Measurements from ENCODE around the gene KIF22.
"Not testable (repeated sequence)": the region's sequence is repeated elsewhere in the genome, so short reads cannot be mapped to it uniquely, and the experiment has no call there.

The KIF22 gene

DNA sequence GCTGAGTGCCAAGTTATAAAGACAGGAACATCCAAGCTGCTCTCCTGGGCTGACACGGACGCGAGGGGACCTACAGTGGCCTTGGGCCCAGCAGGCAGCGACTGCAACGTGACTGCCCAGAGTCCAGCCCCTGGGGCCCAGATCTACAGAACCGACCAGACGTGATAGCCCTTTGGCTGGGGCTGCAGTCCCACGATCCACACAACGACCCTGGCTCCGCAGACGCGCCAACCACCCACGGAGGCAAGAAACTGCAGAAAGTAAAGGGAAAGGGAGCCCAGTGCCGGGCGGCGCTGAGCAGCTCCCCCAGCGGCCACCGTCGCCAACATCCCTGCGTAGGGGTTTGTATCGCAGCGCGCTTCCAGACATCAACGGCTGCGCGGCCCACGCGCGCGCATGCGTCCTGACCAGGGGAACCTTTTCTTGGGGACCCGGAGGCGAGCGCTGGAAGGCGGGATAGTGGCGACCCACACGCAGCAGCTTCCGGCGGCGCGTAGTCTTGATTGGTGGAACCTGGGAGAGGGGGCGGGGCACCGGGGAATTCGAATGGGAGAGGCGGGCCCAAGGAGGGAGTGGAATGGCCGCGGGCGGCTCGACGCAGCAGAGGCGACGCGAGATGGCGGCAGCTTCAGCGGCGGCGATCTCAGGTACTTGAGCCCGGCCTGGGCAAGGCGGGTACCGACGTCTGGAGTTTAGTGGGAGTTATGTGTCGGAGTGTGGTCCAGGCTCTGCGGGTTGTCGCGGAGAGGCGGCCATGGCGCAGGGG is at the start of gene KIF22:
TSS of gene KIF22 (plus strand) at position 569 of the 766 bp plus-strand sequence. CDS start at position 578, 9 bp downstream.
- DNase-seq = peak; percentile 98

DNA sequence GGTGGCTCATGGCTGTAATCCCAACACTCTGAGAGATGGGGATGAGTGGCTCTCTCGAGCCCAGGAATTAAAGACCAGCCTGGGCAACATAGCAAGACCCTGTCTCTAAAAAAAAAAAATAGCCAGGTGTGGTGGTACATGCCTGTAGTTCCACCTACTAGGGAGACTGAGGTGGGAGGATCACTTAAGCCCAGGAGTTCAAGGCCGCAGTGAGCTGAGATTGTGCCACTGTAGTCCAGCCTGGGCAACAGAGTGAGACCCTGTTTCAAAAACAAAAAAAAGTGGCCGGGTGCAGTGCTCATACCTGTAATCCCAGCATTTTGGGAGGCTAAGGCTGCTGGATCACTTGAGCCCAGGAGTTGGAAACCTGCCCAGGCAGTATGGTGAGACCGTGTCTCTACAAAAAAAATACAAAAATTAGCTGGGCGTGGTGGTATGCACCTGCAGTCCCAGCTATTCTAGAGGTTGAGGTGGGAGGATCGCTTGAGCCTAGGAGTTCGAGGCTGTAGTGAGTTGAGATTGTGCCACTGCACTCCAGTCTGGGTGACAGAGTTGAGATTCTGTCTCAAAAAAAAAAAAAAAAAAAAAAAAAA is 47.8 kb upstream of the KIF22 start:
- no peak for DNase-seq

DNA sequence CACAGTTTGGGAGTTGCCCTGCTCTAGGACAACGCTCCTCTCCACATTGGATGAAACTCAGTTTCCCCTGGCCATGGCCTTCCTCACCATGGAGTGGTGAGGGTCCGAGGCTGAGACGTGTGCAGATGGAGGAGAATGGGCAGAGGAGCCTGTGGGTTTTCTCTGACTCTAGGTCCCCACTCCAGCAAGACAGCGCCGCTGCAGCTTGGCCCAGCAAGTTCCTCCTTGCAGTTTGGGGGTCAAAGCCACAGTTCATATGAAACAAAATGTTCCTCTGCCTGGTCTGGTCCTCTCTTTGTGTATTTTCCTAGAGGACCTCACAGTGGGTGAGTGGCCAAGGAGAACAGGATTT is 47.1 kb upstream of the KIF22 start:
- no peak for DNase-seq

DNA sequence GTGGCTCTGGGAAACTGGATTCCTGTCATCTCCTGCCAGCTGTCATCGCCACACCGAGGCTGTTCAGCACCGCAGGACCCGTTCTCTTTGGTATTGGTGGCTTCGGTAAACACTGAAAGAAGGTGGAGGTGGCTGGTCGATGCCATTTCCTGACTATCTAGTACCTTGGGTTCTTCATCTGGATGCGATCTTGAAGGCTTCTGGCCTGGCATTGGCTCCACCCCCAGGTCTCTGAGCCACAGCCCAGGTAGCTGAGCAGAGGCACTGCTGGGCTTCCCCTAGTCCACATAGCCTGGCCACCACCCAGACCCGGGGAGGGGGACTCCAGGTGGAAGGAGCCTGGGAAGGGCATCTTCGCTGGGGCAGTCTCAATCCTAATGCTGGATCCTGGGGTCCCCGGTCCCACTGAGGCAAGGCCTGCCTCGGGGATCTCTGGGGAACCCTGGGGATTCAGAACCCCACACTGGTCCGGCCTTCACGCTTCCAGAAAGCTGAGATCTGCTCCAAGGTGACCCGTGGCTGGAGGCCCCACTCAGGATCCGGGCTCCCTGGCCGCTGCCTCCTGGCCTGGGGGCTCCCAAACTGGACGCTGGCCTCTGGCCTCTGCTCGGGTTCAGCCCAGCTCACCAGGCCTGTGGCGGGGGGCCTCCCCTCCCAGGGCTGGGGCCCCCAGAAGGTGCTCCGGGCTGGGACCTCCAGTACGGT is 46.6 kb upstream of the KIF22 start:
- DNase-seq = no peak

DNA sequence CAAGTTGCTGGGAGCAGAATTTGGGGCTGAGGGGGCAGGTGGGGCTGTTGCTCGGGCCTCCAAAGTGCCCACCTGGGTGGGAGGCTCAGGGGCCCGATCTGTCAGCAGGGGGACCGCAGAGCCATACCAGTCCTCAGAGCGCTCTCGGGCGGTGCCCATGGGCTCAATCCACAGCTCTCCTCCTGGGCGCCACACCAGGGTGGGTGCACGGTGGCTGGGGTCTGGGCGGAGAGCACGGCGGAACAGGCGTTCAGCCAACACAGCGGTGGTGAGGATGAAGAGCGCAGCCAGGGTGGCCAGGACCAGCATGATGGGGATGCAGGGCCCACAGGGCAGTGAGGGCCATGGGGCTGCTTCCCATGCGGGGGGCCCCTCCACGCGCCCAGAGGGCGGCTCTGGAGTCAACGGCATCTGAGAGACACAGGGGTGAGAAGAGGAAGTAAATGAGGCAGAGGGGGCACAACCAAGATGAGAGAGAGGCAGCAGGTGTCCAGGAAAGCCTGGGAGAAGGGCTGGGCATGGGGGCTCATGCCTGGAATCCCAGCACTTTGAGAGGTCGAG is 45.9 kb upstream of the KIF22 start:
- DNase-seq = no peak

DNA sequence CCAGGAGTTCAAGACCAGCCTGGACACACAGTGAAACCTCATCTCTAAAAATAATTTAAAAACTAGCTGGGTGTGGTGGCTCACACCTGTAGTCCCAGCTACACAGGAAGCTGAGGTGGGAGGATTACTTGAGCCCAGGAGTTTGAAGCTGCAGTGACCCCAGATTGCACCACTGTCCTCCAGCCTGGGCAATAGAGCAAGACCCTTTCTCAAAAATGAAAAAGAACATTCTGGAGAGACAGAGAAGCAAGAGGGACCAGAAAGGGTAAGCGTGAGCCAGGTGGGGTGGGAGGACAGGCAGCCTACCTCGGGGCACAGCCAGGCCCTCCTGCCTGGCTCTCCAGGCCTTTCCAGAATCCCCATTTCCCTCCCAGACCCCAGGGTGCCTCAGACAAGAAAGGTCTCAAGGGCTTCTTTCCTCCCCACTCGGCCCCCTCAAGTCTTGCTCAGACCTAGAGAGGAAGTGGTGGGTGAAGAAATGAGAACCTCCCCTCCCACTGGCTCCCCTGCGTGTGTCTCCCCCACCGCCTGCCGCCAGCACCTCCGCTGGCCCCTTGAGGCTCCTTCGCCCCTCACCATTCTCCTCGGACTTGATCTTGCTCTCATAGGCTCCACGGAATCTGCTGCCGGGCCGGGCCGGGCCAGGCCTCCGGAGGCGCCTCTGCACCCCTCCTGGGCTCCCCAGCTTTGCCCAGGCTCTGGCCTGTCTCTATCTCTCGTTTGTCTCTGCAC is 45.3 kb upstream of the KIF22 start:
- no peak for DNase-seq

DNA sequence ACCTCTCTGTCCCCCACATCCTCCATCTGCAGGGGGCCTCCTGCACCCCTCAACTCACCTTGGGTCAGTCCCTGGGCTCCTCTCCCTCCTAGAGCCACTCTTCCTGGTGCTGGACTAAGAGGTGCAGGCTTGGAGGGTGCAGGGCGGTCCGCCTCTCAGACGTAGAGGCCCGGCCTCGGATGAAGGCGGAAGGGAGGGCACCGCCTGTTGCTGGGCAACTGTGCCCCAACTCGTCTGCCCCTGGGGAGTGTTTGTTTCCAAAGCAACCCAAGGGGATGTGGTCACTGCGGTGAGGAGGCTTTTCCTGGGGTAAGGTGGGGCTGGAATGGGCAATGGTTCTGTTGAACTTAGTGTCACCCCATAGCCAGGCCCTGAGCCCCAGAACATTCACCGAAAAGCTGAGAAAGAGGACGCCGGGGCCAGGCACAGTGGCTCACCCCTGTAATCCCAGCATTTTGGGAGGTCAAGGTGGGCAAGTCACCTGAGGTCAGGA is 44.7 kb upstream of the KIF22 start, which contains the start of gene C16orf54:
TSS of gene C16orf54 (minus strand) at position 138 of the 493 bp plus-strand sequence. CDS start 1,039 bp downstream, outside the sequence.
- no peak for DNase-seq

DNA sequence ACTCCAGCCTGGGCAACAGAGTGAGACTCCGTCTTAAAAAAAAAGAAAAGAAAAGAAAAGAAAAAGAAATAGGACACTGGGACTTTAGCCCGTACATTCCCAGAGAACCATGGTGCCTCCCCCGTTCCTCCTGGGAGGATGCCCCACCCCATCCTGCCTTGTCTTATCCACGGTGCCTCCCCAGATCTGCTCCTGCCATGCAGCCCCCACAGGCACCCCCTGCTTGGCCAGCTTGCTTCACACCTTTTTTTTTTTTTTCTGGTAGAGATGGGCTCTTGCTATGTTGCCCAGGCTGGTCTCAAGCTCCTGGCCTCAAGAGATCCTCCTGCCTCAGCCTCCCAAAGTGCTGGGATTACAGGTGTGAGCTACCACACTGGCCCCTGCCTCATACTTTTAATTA is 44.0 kb upstream of the KIF22 start:
- not testable (repeated sequence) for DNase-seq

DNA sequence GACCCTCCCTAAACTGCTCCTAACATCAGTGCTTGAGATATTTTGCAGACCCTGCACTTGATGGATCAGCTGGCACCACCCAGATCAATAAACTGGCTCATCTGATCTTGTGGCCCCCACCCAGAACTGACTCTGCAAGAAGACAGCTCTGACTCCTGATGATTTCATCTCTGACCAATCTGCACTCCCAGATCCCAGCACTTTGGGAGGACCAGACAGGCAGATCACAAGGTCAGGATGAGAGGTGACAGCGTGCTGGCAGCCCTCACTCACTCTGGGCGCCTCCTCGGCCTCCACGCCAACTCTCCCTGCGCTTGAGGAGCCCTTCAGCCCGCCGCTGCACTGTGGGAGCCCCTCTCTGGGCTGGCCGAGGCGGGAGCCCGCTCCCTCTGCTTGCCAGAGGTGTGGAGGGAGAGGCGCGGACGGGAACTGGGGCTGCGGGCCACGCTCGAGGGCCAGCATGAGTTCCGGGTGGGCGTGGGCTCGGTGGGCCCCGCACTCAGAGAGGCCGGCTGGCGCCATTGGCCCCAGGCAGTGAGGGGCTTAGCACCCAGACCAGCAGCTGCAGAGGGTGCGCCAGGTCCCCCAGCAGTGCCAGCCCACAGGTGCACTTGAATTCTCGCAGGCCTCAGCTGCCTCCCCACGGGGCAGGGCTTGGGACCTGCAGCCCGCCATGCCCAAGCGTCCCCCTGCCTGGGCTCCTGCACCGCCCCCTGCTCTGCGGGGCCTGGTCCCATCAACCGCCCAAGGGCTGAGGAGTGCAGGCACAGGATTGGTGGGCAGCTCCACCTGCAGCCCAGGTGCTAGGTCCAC is 42.4 kb upstream of the KIF22 start:
- no peak for DNase-seq

DNA sequence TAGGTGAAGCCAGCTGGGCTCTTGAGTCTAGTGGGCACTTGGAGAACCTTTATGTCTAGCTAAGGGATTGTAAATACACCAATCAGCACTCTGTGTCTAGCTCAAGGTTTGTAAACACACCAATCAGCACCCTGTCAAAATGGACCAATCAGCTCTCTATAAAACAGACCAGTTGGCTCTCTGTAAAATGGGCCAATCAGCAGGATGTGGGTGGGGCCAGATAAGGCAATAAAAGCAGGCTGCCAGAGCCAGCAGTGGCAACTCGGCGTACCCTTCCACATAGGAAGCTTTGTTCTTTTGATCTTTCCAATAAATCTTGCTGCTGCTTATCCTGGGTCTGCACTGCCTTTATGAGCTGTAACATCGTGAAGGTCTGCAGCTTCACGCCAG is 41.8 kb upstream of the KIF22 start:
- DNase-seq = not testable (repeated sequence)

DNA sequence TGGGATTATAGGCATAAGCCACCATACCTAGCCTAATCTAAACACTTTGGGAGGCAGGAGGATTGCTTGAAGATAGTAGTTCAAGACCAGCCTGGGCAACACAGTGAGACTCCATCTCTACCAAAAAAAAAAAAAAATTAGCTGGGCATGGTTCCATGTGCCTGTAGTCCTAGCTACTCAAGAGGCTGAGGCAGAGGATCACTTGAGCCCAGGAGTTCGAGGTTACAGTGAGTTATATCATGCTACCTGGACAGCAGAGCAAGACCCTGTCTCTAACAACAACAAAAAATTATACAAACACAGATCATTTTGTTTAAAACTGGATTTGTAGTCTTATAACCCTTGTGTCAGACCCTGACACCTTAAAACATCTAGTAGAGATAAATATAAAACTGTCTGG is 37.0 kb upstream of the KIF22 start:
- DNase-seq = no peak

DNA sequence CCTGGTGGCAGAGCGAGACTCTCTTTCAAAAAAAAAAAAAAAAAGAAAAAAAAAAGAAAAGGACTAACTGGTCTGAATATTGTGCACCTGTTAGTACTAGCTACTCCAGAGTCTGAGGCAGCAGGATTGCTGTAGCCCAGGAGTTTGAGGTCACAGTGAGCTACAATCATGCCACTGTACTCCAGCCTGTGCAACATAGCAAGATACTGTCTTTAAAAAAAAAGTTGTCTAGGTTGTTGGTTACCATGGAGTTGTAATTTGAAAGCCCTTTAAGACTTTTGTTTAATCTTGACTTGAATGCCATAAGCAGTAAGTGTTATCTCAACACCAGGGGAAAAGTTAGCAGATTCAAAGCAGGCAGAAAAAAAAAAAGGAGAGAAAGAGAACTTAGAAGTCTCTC is 33.9 kb upstream of the KIF22 start:
- DNase-seq = no peak

DNA sequence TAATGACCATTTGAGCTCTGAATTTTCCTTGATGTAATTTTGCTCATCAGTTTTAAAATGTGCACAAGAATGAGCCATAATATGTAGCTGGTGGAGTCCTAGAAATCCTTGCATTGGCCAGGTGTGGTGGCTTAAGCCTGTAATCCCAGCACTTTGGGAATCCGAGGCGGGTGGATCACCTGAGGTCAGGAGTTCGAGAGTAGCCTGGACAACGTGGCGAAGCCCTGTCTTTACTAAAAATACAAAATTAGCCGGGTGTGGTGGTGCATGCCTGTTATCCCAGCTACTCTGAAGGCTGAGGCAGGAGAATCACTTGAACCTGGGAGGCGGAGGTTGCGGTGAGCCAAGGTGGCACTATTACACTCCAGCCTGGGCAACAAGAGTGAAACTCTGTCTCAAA is 33.5 kb upstream of the KIF22 start:
- DNase-seq = not testable (repeated sequence)

DNA sequence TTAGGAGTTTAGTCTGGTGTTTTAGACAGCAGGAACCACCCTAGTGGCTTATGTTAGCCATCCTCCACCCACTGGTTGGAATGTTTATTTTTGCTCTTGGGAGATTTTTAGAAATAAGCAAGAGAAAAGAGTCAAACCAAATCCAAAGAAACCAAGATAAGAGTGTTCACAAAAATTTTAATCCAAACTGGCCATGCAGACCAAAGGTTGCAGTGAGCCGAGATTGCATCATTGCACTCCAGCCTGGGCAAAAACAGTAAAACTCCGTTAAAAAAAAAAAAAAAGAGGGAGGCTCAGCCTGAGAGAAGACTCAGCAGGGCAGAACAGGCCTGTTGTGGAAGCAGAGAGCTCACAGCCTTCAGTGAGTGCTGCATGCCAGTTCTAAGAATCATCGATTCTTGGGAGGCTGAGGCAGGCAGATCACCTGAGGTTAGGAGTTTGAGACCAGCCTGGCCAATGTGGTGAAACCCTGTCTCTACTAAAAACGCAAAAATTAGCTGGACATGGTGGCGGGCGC is 32.5 kb upstream of the KIF22 start:
- no peak for DNase-seq

DNA sequence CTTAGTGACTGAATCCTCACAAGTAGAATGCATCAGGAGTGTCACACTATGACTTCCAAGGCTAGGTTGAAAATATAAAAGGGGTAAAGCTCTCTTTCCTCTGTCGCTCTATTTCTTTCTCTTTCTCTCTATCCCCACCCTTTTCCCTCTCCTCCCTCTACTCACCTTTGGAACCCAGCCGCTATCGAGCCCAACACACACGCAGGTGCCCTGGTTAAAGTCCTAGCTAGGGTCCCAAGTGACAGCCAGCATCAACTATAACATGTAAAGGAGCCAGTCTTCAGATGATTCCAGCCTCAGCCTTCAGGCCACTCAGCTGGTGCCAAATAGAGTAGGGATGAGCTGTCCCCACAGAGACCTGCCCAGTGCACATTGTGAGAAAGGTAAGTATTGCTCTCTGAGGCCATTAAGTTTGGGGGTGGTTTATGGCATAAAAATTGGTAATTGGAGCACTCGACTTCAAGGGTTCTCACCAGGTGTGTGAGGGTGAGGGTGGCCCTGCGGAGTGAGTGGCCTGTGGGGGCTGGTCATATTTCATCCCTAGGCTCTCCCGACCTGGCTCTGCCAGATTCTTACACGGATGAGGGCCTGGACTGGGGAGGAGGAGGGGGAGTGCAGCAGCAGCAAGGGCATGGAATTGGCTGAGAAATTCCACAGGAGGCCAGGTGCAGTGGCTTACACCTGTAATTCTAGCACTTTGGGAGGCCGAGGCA is 29.8 kb upstream of the KIF22 start:
- no peak for DNase-seq

DNA sequence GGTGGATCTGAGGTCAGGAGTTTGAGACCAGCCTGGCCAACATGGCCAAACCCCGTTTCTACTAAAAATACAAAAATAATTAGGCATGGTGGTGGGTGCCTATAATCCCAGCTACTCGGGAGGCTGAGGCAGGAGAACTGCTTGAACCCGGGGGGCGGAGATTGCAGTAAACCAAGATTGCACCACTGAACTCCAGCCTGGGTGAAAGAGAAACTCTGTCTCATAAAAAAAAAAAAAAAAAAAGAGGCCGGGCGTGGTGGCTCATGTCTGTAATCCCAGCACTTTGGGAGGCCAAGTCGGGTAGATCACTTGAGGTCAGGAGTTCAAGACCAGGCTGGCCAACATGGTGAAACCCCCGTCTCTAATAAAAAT is 29.3 kb upstream of the KIF22 start:
- DNase-seq = not testable (repeated sequence)

DNA sequence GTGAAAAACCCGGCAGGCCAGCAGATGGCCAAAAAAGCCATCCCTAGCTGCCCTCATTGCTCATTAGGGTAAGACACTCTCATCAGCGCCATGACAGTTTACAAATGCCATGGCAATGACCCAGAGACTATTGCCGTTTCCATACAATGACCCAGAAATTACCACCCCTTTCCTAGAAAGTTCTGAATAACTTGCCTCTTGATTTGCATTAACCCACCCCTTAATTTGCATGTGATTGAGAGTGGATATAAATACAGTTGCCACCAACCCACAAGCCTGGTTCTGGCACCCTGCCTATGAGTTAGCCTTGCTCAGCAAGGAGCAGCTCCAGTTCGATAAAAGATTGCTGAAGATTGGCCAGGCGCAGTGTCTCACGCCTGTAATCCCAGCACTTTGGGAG is 28.7 kb upstream of the KIF22 start:
- DNase-seq = no peak

DNA sequence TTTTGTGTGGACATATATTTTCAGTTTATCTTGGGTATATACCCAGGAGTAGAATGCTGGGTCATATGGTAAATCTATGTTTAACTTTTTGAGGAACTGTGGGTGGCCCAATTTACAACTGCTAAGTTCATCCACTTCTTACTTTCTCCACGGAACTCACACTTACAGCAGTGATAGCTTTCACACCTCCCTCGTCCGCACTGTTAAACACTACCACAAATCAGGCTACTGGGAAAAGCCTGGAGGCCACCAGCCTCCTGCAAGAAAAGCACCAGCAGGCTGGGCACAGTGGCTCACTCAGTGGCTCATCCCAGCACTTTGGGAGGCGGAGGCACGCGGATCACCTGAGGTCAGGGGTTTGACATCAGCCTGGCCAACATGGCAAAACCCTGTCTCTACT is 27.2 kb upstream of the KIF22 start:
- DNase-seq = no peak

DNA sequence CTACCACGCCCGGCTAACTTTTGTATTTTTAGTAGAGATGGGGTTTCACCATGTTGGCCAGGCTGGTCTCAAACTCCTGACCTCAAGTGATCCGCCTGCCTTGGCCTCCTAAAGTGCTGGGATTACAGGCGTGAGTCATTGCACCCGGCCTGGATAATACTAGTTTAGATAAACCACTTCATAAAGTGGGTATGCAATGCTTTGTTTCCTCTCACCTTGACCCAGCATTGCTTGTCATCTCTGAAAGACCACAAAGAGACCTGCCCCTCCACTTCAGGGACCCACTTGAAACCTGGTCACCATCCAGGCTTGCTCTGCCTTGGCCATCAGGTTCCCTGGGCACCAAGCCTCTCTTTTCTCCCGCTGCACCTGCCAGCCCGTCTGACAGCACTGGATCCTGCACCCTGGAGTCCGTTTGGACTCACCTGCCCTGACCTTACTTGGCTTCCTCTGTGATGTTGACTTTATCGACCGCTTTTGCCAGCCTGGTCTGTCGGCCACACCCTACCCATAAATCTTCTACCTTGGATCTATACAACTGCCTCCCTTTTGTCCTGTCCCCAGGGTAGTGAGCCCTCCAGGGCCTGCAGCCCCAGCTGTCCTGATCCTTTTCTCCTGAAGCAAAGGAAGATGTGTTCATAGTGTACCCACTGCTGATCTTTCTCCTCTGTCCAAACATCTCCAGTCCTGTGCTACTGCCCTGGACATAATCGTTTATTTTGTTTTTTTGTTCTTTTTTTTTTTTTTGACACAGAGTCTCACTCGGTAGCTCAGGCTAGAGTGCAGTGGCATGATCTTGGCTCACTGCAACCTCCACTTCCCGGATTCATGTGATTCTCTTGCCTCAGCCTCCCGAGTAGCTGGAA is 25.2 kb upstream of the KIF22 start:
- peak; percentile 92 for DNase-seq

DNA sequence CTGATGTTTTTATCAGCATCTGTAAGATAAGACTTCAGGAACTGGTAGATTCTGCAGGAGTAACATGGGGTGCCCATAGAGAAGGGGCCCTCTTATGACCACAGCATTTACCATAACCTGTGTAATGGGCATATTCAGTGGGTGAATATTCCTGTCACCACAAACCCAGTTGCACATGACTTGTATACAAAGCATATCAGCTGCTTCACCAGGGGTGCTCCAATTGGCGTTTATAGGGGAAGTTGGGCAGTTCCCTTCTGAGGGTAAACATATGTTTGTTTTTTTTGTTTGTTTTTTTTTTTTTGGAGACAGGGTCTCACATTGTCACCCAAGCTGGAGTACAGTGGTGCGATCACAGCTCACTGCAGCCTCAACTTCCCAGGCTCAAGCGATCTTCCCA is 24.0 kb upstream of the KIF22 start:
- DNase-seq = no peak

Measured in NCI-H774 (cell line).